Gastrocnemius medialis (tissue), 4 donors: Measurements from ENCODE around the gene KRT38. TPM values are rescaled to one million over a fixed set of nuclear protein-coding genes. Genes with fewer than 3 reads are reported as not detected.

Experiments
- ATAC-seq, 2 donors: fragments of 150-250 bp; one replicate each; pipeline ENCODE4 v1.9.1; 2016
- DNase-seq, 2 donors: peaks; one replicate each; pipeline ENCODE4 v3.0.0-alpha.2; 2019
- H3K27ac ChIP-seq, 4 donors: fragments of 200-600 bp; sonication (generic); 1 replicate in 1 of 4; 2 replicates in 3 of 4; pipeline ENCODE4 v1.5.1; 2016 to 2018; ENCODE audit warnings: mild to moderate bottlenecking in 2 of 4, moderate library complexity in 1 of 4
- H3K27me3 ChIP-seq, 3 donors: fragments of 200-600 bp; sonication (generic) in 2 of 3; 1 replicate in 1 of 3; 2 replicates in 2 of 3; pipeline versions ENCODE4 v1.5.1 to v1.6.0; 2016 to 2019; ENCODE audit warnings: mild to moderate bottlenecking in 1 of 3, moderate library complexity in 1 of 3
- H3K36me3 ChIP-seq, 2 donors: fragments of 200-600 bp; sonication (generic) in 1 of 2; one replicate each; pipeline ENCODE4 v1.5.1; 2017 to 2018
- H3K4me1 ChIP-seq, 2 donors: fragments of 200-600 bp; sonication (generic) in 1 of 2; one replicate each; pipeline ENCODE4 v1.5.1; 2016 to 2017; ENCODE audit warnings: mild to moderate bottlenecking in 2 of 2
- H3K4me3 ChIP-seq, 4 donors: fragments of 200-600 bp; sonication (generic) in 3 of 4; 1 replicate in 1 of 4; 2 replicates in 3 of 4; pipeline ENCODE4 v1.5.1; 2016 to 2019; ENCODE audit warnings: mild to moderate bottlenecking in 2 of 4
- H3K9me3 ChIP-seq, 3 donors: fragments of 200-600 bp; sonication (generic) in 2 of 3; 1 replicate in 1 of 3; 2 replicates in 2 of 3; pipeline ENCODE4 v1.5.1; 2016 to 2019
- CTCF ChIP-seq, 5 experiments: fragments of 450-650 bp in 3 of 5; fragments of 200-600 bp in 2 of 5; sonication (generic) in 2 of 5; IDR thresholded peaks in 4 of 5; conservative IDR thresholded peaks in 1 of 5; 1 replicate in 4 of 5; 2 replicates in 1 of 5; pipeline ENCODE4 v1.5.1; 2016 to 2019; ENCODE audit warnings: antibody characterized with exemption in 5 of 5, mild to moderate bottlenecking in 3 of 5, moderate library complexity in 3 of 5
- POLR2A ChIP-seq, 2 donors: fragments of 450-650 bp; IDR thresholded peaks; one replicate each; pipeline ENCODE4 v1.6.1; 2017; ENCODE audit warnings: antibody characterized with exemption in 2 of 2, mild to moderate bottlenecking in 2 of 2, moderate library complexity in 2 of 2
- in situ Hi-C, 4 donors: fragments of 200-750 bp; cut with MboI; loops; one replicate each; pipeline versions ENCODE4 v1.15.0 to v1.8.0; 2017; ENCODE audit warnings: low sequenced_read_pairs in 4 of 4
- intact Hi-C: fragments of 100-400 bp; cut with DNase I; formaldehyde crosslinking; loops from one replicate; pipeline ENCODE4 v1.15.1; 2023; ENCODE audit warnings: low total_unique reads
- total RNA-seq, 4 donors: library from RNA; depleted of rRNA; stranded (reverse); fragments of >200 nt; gene quantifications; one replicate each; pipeline versions ENCODE4 v1.1.0 to v1.2.3, GENCODE V29; 2016

KRT38 gene
- total RNA-seq, 4 donors from 2014 or later: not detected

GRCh38 chr17:41392278-41392677, 48.5 kb downstream of the KRT38 start:
- H3K27me3 ChIP-seq: no peaks in the 10 kb centered on the region
- ATAC-seq: no peak
- no peaks in the 10 kb centered on the region for H3K36me3 ChIP-seq
- H3K4me3 ChIP-seq: no peak overlapping the region
- peaks cover 0 to 11% of the 10 kb centered on the region in 2 donors for H3K4me1 ChIP-seq
- TF ChIP-seq CTCF (IDR thresholded peaks at IDR 0.05 in 4 of 5, conservative IDR thresholded peaks at IDR 0.05 in 1 of 5) (no peak), POLR2A (IDR thresholded peaks at IDR 0.05) (no peak)
- in situ Hi-C loops: no loop called here
- H3K27ac ChIP-seq: no peak overlapping the region
- intact Hi-C loops: no loop called here
- no peak for DNase-seq
- no peaks in the 10 kb centered on the region for H3K9me3 ChIP-seq

GRCh38 chr17:41391535-41391934, 49.2 kb downstream of the KRT38 start:
- peaks cover 0 to 6% of the 10 kb centered on the region in 2 donors for H3K4me1 ChIP-seq
- intact Hi-C loops (no loop called here), in situ Hi-C loops (no loop called here)
- no peaks in the 10 kb centered on the region for H3K27me3 ChIP-seq
- DNase-seq (no peak), ATAC-seq (no peak)
- H3K27ac ChIP-seq: no peak overlapping the region
- peaks cover 0 to 3% (median 1%) of the 10 kb centered on the region in 3 donors for H3K9me3 ChIP-seq
- TF ChIP-seq POLR2A (IDR thresholded peaks at IDR 0.05) (no peak), CTCF (IDR thresholded peaks at IDR 0.05 in 4 of 5, conservative IDR thresholded peaks at IDR 0.05 in 1 of 5) (no peak)
- H3K4me3 ChIP-seq: no peak overlapping the region
- no peaks in the 10 kb centered on the region for H3K36me3 ChIP-seq

GRCh38 chr17:41390411-41390938, 50.3 kb downstream of the KRT38 start:
- no peaks in the 10 kb centered on the region for H3K27me3 ChIP-seq
- peaks cover 0 to 4% of the 10 kb centered on the region in 2 donors for H3K4me1 ChIP-seq
- TF ChIP-seq POLR2A (IDR thresholded peaks at IDR 0.05): no peak
- no peak for TF ChIP-seq CTCF (IDR thresholded peaks at IDR 0.05 in 4 of 5, conservative IDR thresholded peaks at IDR 0.05 in 1 of 5)
- peaks cover 0 to 4% (median 3%) of the 10 kb centered on the region in 3 donors for H3K9me3 ChIP-seq
- DNase-seq (no peak), ATAC-seq (no peak)
- in situ Hi-C loops: no loop called here
- no peak overlapping the region for H3K4me3 ChIP-seq
- intact Hi-C loops: no loop called here
- no peak overlapping the region for H3K27ac ChIP-seq
- no peaks in the 10 kb centered on the region for H3K36me3 ChIP-seq

DNA sequence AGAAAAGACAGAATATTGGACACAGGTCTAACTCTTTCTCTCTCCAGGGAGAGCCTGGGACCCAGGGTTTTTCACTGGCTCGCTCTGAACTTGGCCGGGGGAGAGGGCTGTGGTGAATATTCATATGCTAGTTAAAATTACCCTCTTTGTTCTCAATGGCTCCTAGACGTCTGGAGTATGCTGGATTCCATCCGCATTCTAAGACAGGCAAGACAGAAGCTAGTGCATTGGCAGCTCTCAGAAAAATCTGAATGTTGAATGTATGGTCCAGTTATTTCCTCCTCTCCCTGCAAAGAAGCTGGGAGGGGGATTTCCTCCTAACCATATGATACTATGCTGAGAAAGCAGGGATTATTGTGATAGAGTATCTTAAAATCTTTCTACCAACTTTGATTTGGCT, 53.1 kb downstream of the KRT38 start:
- intact Hi-C loops (no loop called here), in situ Hi-C loops (no loop called here)
- peaks cover 0 to 4% (median 3%) of the 10 kb centered on the region in 3 donors for H3K9me3 ChIP-seq
- H3K27me3 ChIP-seq: no peaks in the 10 kb centered on the region
- H3K4me3 ChIP-seq: no peak overlapping the region
- no peaks in the 10 kb centered on the region for H3K4me1 ChIP-seq
- H3K27ac ChIP-seq: no peak overlapping the region
- no peak for DNase-seq
- H3K36me3 ChIP-seq: no peaks in the 10 kb centered on the region
- TF ChIP-seq CTCF (IDR thresholded peaks at IDR 0.05 in 4 of 5, conservative IDR thresholded peaks at IDR 0.05 in 1 of 5) (no peak), POLR2A (IDR thresholded peaks at IDR 0.05) (no peak)
- no peak for ATAC-seq

DNA sequence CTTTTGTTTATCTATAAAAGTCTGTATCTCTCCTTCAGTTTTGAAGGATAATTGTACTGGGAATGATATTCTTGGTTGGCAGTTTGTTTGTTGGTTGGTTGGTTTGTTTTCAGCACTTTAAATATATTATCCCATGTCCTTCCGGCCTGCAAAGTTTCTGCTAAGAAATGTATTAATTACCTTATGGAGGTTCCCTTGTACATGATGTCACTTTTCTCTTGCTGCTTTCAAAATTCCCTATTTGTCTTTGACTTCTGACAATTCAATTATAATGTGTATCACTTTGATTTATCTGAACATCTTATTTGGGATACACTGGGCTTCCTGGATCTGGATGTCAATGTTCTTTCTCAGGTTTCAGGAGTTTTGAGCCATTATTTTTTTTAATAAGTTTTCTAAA, 54.6 kb downstream of the KRT38 start:
- no peaks in the 10 kb centered on the region for H3K27me3 ChIP-seq
- no peak for TF ChIP-seq POLR2A (IDR thresholded peaks at IDR 0.05)
- no peak for TF ChIP-seq CTCF (IDR thresholded peaks at IDR 0.05 in 4 of 5, conservative IDR thresholded peaks at IDR 0.05 in 1 of 5)

More for the DNA sequence above, 54.6 kb downstream of the KRT38 start:
- H3K9me3 ChIP-seq: peaks cover 0 to 4% (median 3%) of the 10 kb centered on the region in 3 donors
- H3K4me1 ChIP-seq: no peaks in the 10 kb centered on the region
- ATAC-seq: no peak
- no peak for DNase-seq
- intact Hi-C loops: no loop called here
- H3K27ac ChIP-seq: no peak overlapping the region
- no peak overlapping the region for H3K4me3 ChIP-seq
- H3K36me3 ChIP-seq: no peaks in the 10 kb centered on the region
- in situ Hi-C loops: no loop called here
